Measurements from ENCODE around the gene LIMS2. TPM values are rescaled to one million over a fixed set of nuclear protein-coding genes. Genes with fewer than 3 reads are reported as not detected.

LIMS2 gene
- total and polyA plus RNA-seq, 2 of the 8 experiments (the other 6 are each of a cell fraction or from before 2014, with no cell fraction given): 3.3 to 4.8 TPM

DNA sequence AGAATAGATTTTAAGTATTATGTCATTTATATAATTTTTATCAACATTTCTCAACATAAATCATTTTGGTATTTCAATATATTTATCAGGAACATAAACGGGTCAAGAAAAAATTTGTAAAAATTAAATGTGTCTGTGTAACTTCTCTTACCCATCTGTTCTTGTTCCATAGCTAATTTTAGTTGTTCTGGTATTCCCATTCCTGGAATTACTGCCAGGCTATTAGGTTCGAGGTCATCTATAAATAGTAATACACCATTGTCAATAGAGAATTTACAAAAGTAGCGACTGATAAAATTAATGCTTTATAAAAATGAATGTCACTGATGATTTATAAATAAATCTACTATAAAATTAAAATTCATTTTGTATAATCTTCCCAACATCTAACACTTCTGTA lies 47.5 kb upstream of the LIMS2 start:
- Histone ChIP-seq H4K5ac (ENCODE audit: insufficient read length, low read depth, low read length) (no peak overlapping the region), H3K4me2 (ENCODE audit: insufficient read depth in 1 of 2, low read depth in 2 of 2, low read length in 2 of 2) (no peak overlapping the region), H3K9me3 (ENCODE audit: insufficient read depth in 2 of 2, low read depth in 1 of 2, low read length in 1 of 2) (no peaks in the 10 kb centered on the region), H3K79me1 (ENCODE audit: low read depth, low read length) (no peaks in the 10 kb centered on the region), H3K9ac (replicated peaks in 1 of 4; ENCODE audit: extremely low read depth in 1 of 4, low read depth in 3 of 4, low read length in 3 of 4) (no peak overlapping the region), H3K4me3 (ENCODE audit: extremely low read depth in 1 of 4, insufficient read depth in 2 of 4, low read depth in 3 of 4, low read length in 4 of 4) (no peak overlapping the region), H3K27me3 (replicated peaks in 1 of 4; ENCODE audit: control insufficient read depth in 3 of 4, extremely low read depth in 1 of 4, insufficient read depth in 3 of 4, low read length in 3 of 4) (no peaks in the 10 kb centered on the region), H3K14ac (ENCODE audit: insufficient read length) (no peak overlapping the region), H3K23ac (ENCODE audit: insufficient read length) (no peak overlapping the region), H4K91ac (replicated peaks; ENCODE audit: insufficient read length, low read length) (no peak overlapping the region), H3K18ac (ENCODE audit: extremely low read depth, low read length) (no peak overlapping the region), H3K4me1 (replicated peaks in 1 of 4; ENCODE audit: control insufficient read depth in 3 of 4, insufficient read depth in 4 of 4, low read length in 3 of 4) (no peaks in the 10 kb centered on the region), H4K20me1 (replicated peaks in 1 of 2; ENCODE audit: control insufficient read depth in 1 of 2, insufficient read depth in 2 of 2, low read length in 2 of 2) (peaks cover 2 to 4% of the 10 kb centered on the region in 2 experiments), H4K8ac (ENCODE audit: extremely low read depth, insufficient read depth, low read length) (no peak overlapping the region), H3K36me3 (ENCODE audit: control insufficient read depth in 2 of 4, insufficient read depth in 4 of 4, low read length in 3 of 4) (peaks cover 20 to 66% (median 45%) of the 10 kb centered on the region in 4 experiments), H2BK120ac (replicated peaks; ENCODE audit: low read depth, low read length) (no peak overlapping the region), H3K79me2 (ENCODE audit: control insufficient read depth in 1 of 2, insufficient read depth in 2 of 2, low read length in 2 of 2) (no peaks in the 10 kb centered on the region; a peak in 1 of 4 replicates), H3K4ac (replicated peaks; ENCODE audit: insufficient read length, low read depth, low read length) (no peak overlapping the region), H2BK12ac (ENCODE audit: low read depth, low read length) (no peak overlapping the region), H2AFZ (ENCODE audit: low read length) (no peak overlapping the region), H2BK15ac (ENCODE audit: low read length) (no peak overlapping the region), H2AK5ac (ENCODE audit: low read depth, low read length) (no peak overlapping the region), H3K23me2 (ENCODE audit: low read depth, low read length) (no peaks in the 10 kb centered on the region), H2BK5ac (ENCODE audit: low read depth, low read length) (no peak overlapping the region), H2BK20ac (ENCODE audit: low read length) (no peak overlapping the region), H3K56ac (replicated peaks; ENCODE audit: insufficient read length, low read depth, low read length) (no peak overlapping the region), H3K27ac (ENCODE audit: low read depth, low read length) (no peak overlapping the region)
- POLR2A ChIA-PET (ENCODE audit: partially characterized antibody): no interaction called here
- TF ChIP-seq RFX5 (IDR thresholded peaks at IDR 0.05; ENCODE audit: borderline replicate concordance, low read depth, low read length) (no peak), EGR1 (IDR thresholded peaks at IDR 0.05; ENCODE audit: borderline replicate concordance, low read depth, low read length) (no peak), TAF1 (IDR thresholded peaks at IDR 0.05; ENCODE audit: low read depth, low read length) (no peak), RXRA (IDR thresholded peaks at IDR 0.05; ENCODE audit: insufficient read depth, low read depth, low read length) (no peak), YY1 (IDR thresholded peaks at IDR 0.05; ENCODE audit: low read depth, low read length) (no peak), HDAC2 (IDR thresholded peaks at IDR 0.05; ENCODE audit: borderline replicate concordance in 1 of 2, low read depth in 2 of 2, low read length in 2 of 2) (no peak), KDM4A (IDR thresholded peaks at IDR 0.05; ENCODE audit: low read depth, low read length, severe bottlenecking) (no peak), POLR2A (IDR thresholded peaks at IDR 0.05; ENCODE audit: control extremely low read depth in 1 of 2, low read depth in 2 of 2, low read length in 2 of 2) (no peak), SP2 (IDR thresholded peaks at IDR 0.05; ENCODE audit: low read length) (no peak), SP1 (IDR thresholded peaks at IDR 0.05; ENCODE audit: low read depth, low read length) (no peak), JUN (IDR thresholded peaks at IDR 0.05; ENCODE audit: low read depth, low read length) (no peak)
- TF ChIP-seq, protein P1, sequence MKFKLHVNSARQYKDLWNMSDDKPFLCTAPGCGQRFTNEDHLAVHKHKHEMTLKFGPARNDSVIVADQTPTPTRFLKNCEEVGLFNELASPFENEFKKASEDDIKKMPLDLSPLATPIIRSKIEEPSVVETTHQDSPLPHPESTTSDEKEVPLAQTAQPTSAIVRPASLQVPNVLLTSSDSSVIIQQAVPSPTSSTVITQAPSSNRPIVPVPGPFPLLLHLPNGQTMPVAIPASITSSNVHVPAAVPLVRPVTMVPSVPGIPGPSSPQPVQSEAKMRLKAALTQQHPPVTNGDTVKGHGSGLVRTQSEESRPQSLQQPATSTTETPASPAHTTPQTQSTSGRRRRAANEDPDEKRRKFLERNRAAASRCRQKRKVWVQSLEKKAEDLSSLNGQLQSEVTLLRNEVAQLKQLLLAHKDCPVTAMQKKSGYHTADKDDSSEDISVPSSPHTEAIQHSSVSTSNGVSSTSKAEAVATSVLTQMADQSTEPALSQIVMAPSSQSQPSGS (IDR thresholded peaks at IDR 0.05; ENCODE audit: low read length): no peak
- no peak for FAIRE-seq
- no peak for DNase-seq (ENCODE audit: low read depth in 1 of 2, low spot score in 2 of 2)
- 93% methylated on average over 3 of the region's 3 CpGs; no CpG with 5 or more reads in 1 of the 2 experiments for whole genome bisulfite sequencing, 2 experiments (ENCODE audit: extremely low coverage in 1 of 2, insufficient coverage in 1 of 2, insufficient read length in 1 of 2, insufficient replicate concordance in 2 of 2, low coverage in 1 of 2, low lambda C conversion rate in 2 of 2, missing lambda C conversion rate in 1 of 2)
- CTCF ChIA-PET (ENCODE audit: partially characterized antibody): no interaction called here
